Fibroblast of the aortic adventitia (primary cell): ENCODE data around the gene IP6K3. TPM values are rescaled to one million over a fixed set of nuclear protein-coding genes. Genes with fewer than 3 reads are reported as not detected.

Experiments used
- DNase-seq: peaks from one replicate; pipeline ENCODE4 v3.0.0-alpha.2; 2010; ENCODE audit warnings: low read depth
- H3K4me3 ChIP-seq: 2 replicates; pipeline ENCODE4 v1.5.1; 2011; ENCODE audit warnings: low read depth, mild to moderate bottlenecking, control low read depth, low read length, moderate library complexity
- total RNA-seq: library from RNA; depleted of rRNA; stranded (reverse); fragments of >200 nt; gene quantifications from 2 replicates; pipeline ENCODE4 v1.2.3, GENCODE V29; 2012; ENCODE audit warnings: low replicate concordance
- TF ChIP-seq, protein P1 (sequence below): IDR thresholded peaks from 2 replicates; pipeline ENCODE4 v1.5.1; 2011; ENCODE audit warnings: mild to moderate bottlenecking, low read length, control low read depth, inconsistent platforms; ENCODE audit not compliant: insufficient read depth

IP6K3 gene
- total RNA-seq, 1 donor, result not detected

- peak; percentile 45 for DNase-seq
- TF ChIP-seq, protein P1, sequence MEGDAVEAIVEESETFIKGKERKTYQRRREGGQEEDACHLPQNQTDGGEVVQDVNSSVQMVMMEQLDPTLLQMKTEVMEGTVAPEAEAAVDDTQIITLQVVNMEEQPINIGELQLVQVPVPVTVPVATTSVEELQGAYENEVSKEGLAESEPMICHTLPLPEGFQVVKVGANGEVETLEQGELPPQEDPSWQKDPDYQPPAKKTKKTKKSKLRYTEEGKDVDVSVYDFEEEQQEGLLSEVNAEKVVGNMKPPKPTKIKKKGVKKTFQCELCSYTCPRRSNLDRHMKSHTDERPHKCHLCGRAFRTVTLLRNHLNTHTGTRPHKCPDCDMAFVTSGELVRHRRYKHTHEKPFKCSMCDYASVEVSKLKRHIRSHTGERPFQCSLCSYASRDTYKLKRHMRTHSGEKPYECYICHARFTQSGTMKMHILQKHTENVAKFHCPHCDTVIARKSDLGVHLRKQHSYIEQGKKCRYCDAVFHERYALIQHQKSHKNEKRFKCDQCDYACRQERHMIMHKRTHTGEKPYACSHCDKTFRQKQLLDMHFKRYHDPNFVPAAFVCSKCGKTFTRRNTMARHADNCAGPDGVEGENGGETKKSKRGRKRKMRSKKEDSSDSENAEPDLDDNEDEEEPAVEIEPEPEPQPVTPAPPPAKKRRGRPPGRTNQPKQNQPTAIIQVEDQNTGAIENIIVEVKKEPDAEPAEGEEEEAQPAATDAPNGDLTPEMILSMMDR, result no peak
- no peak overlapping the region for H3K4me3 ChIP-seq
Measured at GRCh38 chr6:33692078-33692759, 54.5 kb downstream of the IP6K3 start.

DNA sequence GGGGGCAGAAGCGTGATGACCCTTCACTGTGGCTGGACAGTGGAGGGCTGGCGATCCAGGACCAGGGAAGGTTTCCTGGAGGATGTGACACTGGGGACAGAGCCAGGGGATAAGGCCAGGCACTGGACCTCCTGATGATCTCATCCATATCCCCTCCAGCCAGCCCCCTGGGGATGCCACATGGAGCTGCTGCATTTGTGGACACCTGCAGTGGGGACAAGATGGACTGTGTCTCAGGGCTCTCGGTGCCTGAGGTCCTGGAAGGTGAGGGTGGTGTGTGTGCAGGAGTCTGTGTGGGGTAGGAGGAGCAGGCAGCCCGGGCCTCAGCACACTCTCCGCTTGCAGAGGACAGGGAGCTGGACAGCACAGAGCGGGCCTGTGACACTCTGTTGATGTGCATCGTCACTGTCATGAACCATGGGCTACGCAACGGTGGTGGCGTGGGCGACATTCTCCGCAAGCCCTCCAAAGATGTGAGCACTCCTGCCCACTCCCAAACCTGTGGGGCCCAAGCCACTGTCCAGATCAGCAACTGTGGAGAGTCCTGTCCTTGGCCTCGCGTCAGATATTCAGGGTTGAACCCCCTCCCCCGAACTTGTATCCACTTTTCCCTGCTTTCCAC is 55.1 kb downstream of the IP6K3 start:
- no peak overlapping the region for H3K4me3 ChIP-seq
- TF ChIP-seq, protein P1, result no peak
- DNase-seq, result no peak

DNA sequence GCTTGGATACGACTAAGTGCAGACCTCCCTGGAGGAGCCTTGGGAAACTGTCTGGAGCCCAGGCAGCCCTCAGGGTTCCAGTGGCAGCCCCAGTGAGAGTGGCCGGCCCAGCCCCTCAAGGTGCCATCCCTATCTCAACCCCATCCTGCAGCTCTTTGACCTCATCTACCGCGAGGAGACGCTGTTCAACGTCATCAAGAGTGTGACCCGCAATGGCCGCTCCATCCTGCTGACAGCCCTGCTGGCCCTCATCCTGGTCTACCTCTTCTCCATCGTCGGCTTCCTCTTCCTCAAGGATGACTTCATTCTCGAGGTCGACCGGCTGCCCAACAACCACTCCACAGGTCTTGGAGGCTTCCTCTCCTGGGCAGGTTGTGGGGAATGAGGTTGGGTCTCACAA is 55.9 kb downstream of the IP6K3 start:
- TF ChIP-seq, protein P1, result no peak
- H3K4me3 ChIP-seq, result no peak overlapping the region
- no peak for DNase-seq

- TF ChIP-seq, protein P1, result no peak
- DNase-seq, result no peak
- no peak overlapping the region for H3K4me3 ChIP-seq
Measured at GRCh38 chr6:33689879-33690278, 56.8 kb downstream of the IP6K3 start.

DNA sequence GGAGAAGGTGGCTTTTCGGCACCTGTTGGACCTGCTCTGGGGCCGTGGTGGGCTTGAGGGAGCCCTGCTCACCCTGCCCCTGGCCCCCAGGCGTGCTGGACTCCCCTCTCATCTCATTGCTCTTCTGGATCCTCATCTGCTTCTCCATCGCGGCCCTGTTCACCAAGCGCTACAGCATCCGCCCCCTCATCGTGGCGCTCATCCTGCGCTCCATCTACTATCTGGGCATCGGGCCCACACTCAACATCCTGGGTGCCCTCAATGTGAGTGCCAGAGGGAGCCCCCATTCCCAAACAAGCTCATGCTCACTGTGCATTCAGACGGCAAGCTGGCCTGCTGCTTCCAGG is 57.6 kb downstream of the IP6K3 start:
- DNase-seq, result no peak
- no peak overlapping the region for H3K4me3 ChIP-seq
- TF ChIP-seq, protein P1, result no peak

DNA sequence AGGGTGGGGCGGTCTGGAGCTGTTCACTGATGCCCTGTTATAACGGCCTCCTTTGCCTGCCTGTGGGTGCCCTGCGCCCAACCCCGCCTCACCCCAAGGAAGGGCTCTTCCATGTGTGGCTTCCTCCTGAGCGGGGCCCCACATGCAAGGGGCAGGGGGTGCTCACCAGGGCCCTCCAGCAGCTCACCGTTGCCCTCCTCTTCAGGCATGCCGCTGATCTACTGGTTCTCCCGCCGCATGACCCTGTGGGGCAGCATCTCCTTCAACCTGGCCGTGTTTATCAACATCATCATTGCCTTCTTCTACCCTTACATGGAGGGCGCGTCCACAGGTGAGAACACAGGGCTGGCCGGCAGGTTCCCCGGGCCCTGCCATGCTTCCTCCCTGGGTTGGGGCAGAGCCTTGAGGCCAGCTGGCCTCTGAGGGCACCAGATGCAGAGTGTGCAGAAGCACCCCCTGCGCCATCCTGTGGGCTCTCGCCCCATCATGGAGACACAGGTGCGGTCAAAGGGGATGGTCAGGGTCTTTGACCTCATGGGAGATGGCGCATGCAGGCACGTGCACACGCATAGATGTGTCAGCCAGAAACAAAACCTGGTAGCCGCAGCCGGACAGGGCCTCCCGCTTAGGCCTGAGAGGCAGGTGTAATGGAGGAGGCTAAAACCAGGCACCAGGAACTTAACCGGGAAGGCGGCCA is 58.1 kb downstream of the IP6K3 start:
- no peak for DNase-seq
- TF ChIP-seq, protein P1, result no peak
- H3K4me3 ChIP-seq, result no peak overlapping the region
